K562 (cell line): ENCODE data around the gene PET100. TPM values are rescaled to one million over a fixed set of nuclear protein-coding genes. Genes with fewer than 3 reads are reported as not detected.

Experiments
- ATAC-seq: fragments of 200-7000 bp; cut with Tn5 transposase; 3 replicates; pipeline ENCODE4 v1.9.1; 2020; ENCODE audit warnings: moderate library complexity
- BruUV-seq: library from RNA; stranded (reverse); fragments of 400-500 nt; replicated peaks from 2 replicates; lab custom pipeline; 2021; lab: Mats Ljungman, UMichigan
- CTCF ChIA-PET: fragments of 300-600 bp; formaldehyde crosslinking; extraction: SDS; loops from one replicate; lab custom pipeline; 2021; ENCODE audit warnings: low intra/inter-chr PET ratio; lab: Yijun Ruan, JAX
- POLR2A ChIA-PET: fragments of 300-600, 350-650 bp; sonication (Branson Sonifier 250); formaldehyde crosslinking; extraction: SDS; loops from one replicate; lab custom pipeline; 2021; ENCODE audit warnings: antibody characterized with exemption, inconsistent platforms; lab: Yijun Ruan, JAX
- DNase-seq, 4 experiments: peaks; one replicate each; pipeline versions ENCODE4 v3.0.0 to v3.0.0-alpha.2; 2011 to 2018; ENCODE audit warnings: low spot score in 3 of 4, mixed read lengths in 3 of 4; ENCODE audit errors: extremely low read depth in 1 of 4
- FAIRE-seq: peaks from 2 replicates; lab custom pipeline; 2011; peaks lifted over from hg19 to GRCh38; lab: Jason Lieb, UNC
- H2AFZ ChIP-seq: 2 replicates; pipeline ENCODE4 v1.6.0; 2011; ENCODE audit warnings: low read depth, low read length, control low read depth, inconsistent platforms
- H3K27ac ChIP-seq: fragments of 200-600 bp; 3 replicates; pipeline ENCODE4 v1.8.0; 2011; ENCODE audit warnings: low read depth, mild to moderate bottlenecking, control low read depth, inconsistent platforms, low read length, moderate library complexity, mixed read lengths; ENCODE audit errors: extremely low read depth
- H3K27me3 ChIP-seq, 2 experiments: fragments of 300-600 bp in 1 of 2; 2 replicates in 1 of 2; 3 replicates in 1 of 2; pipeline versions ENCODE4 v1.6.0 to v1.8.0; 2011; ENCODE audit warnings: inconsistent platforms in 2 of 2, low read length in 2 of 2, mild to moderate bottlenecking in 1 of 2, mixed read lengths in 1 of 2, moderate library complexity in 1 of 2; ENCODE audit not compliant: control insufficient read depth in 2 of 2, insufficient read depth in 2 of 2
- H3K36me3 ChIP-seq: fragments of 300-600 bp; 3 replicates; pipeline ENCODE4 v1.8.0; 2011; ENCODE audit warnings: mild to moderate bottlenecking, low read length, inconsistent platforms; ENCODE audit not compliant: control insufficient read depth, insufficient read depth
- H3K4me1 ChIP-seq, 2 experiments: fragments of 200-600 bp in 1 of 2; replicated peaks in 1 of 2; 2 replicates in 1 of 2; 3 replicates in 1 of 2; pipeline versions ENCODE4 v1.5.1 to v1.8.0; 2011; ENCODE audit warnings: inconsistent platforms in 2 of 2, low read length in 2 of 2, mild to moderate bottlenecking in 1 of 2, mixed read lengths in 1 of 2, moderate library complexity in 1 of 2; ENCODE audit not compliant: control insufficient read depth in 2 of 2, insufficient read depth in 2 of 2
- H3K4me2 ChIP-seq: 2 replicates; pipeline ENCODE4 v1.6.1; 2011; ENCODE audit warnings: low read length, control low read depth, inconsistent platforms, mixed read lengths; ENCODE audit not compliant: insufficient read depth
- H3K4me3 ChIP-seq: fragments of 200-600 bp; sonication (generic), shearing (Covaris generic); 2 replicates; pipeline ENCODE4 v1.5.1; 2016; ENCODE audit warnings: control low read depth, inconsistent platforms
- H3K79me2 ChIP-seq: fragments of 200-600 bp; 3 replicates; pipeline ENCODE4 v1.8.0; 2011; ENCODE audit warnings: low read length, inconsistent platforms; ENCODE audit not compliant: control insufficient read depth, insufficient read depth
- H3K9ac ChIP-seq, 2 experiments: 2 replicates each; pipeline versions ENCODE4 v1.6.0 to v1.6.1; 2011; ENCODE audit warnings: low read depth in 2 of 2, low read length in 2 of 2, control low read depth in 1 of 2, inconsistent platforms in 1 of 2, mild to moderate bottlenecking in 1 of 2, mixed read lengths in 1 of 2; ENCODE audit not compliant: insufficient read depth in 1 of 2
- H3K9me1 ChIP-seq: one replicate; pipeline ENCODE4 v1.6.0; 2011; ENCODE audit warnings: inconsistent platforms, mild to moderate bottlenecking, low read length, moderate library complexity; ENCODE audit not compliant: control insufficient read depth, insufficient read depth
- H3K9me3 ChIP-seq: replicated peaks from 2 replicates; pipeline ENCODE4 v1.5.1; 2011; ENCODE audit warnings: low read depth, low read length, inconsistent platforms; ENCODE audit not compliant: control insufficient read depth, insufficient read depth
- H4K20me1 ChIP-seq: replicated peaks from 2 replicates; pipeline ENCODE4 v1.6.1; 2011; ENCODE audit warnings: low read length, inconsistent platforms, mixed read lengths; ENCODE audit not compliant: control insufficient read depth, insufficient read depth
- HMGN3 ChIP-seq: IDR thresholded peaks from 2 replicates; pipeline ENCODE4 v1.6.1; 2011; ENCODE audit warnings: borderline replicate concordance, low read depth, mild to moderate bottlenecking, mixed read lengths, low read length; ENCODE audit not compliant: insufficient read length; ENCODE audit errors: extremely low read depth
- NFE2L1 ChIP-seq: fragments of 450-650 bp; IDR thresholded peaks from 2 replicates; pipeline ENCODE4 v1.6.1; 2016; ENCODE audit warnings: missing genetic modification characterization, low read depth, mild to moderate bottlenecking, missing compliant biosample characterization, moderate library complexity, borderline replicate concordance
- POLR2A ChIP-seq: fragments of 450-650 bp; conservative IDR thresholded peaks from 2 replicates; pipeline ENCODE4 v1.6.1; 2016
- POLR2B ChIP-seq: fragments of 450-650 bp; IDR thresholded peaks from 2 replicates; pipeline ENCODE4 v1.6.1; 2018; ENCODE audit warnings: low read depth; ENCODE audit not compliant: partially characterized antibody
- POLR2G ChIP-seq: fragments of 200-400 bp; formaldehyde crosslinking; IDR thresholded peaks from 2 replicates; pipeline ENCODE4 v1.6.1; 2017; ENCODE audit warnings: low read depth, mild to moderate bottlenecking, antibody characterized with exemption, low read length, moderate library complexity
- PTBP1 ChIP-seq: fragments of 200-400 bp; formaldehyde crosslinking; IDR thresholded peaks from 2 replicates; pipeline ENCODE4 v1.6.1; 2017; ENCODE audit warnings: low read depth, low read length
- RBFOX2 ChIP-seq: fragments of 200-400 bp; formaldehyde crosslinking; IDR thresholded peaks from 2 replicates; pipeline ENCODE4 v1.6.1; 2017; ENCODE audit warnings: low read depth, mild to moderate bottlenecking, low read length, moderate library complexity
- RBM22 ChIP-seq: fragments of 200-400 bp; formaldehyde crosslinking; IDR thresholded peaks from 2 replicates; pipeline ENCODE4 v1.6.1; 2018; ENCODE audit warnings: low read length, low read depth; ENCODE audit not compliant: poor library complexity, severe bottlenecking
- SMC3 ChIP-seq: conservative IDR thresholded peaks from 2 replicates; pipeline ENCODE4 v1.6.1; 2011; ENCODE audit warnings: low read depth, low read length, improper control_type of control experiment; ENCODE audit not compliant: insufficient read depth
- WGBS: fragments of 100-300 bp; shearing (Covaris generic); methylation state at CpG from one replicate; pipeline ENCODE4 v1.1.6; 2016; ENCODE audit warnings: low coverage, mixed read lengths; ENCODE audit not compliant: insufficient coverage; ENCODE audit errors: missing lambda C conversion rate; 5-methylcytosine and 5-hydroxymethylcytosine counted together
- in situ Hi-C: fragments of 300-500 bp; cut with MboI; formaldehyde crosslinking; loops from 4 replicates; pipeline ENCODE4 v1.15.0; 2018; ENCODE audit warnings: inconsistent platforms, mixed read lengths
- intact Hi-C: fragments of 100-400 bp; cut with micrococcal nuclease; formaldehyde crosslinking; loops from 2 replicates; pipeline ENCODE4 v1.14.2; 2022
- polyA plus RNA-seq, 8 experiments: library from polyadenylated mRNA; depleted of rRNA in 4 of 8; stranded (reverse) in 5 of 8; unstranded in 3 of 8; fragments of >200 nt; fragmentation: Nextera tagmentation in 2 of 8; fragmentation: Illumina TruSeq in 1 of 8; extraction: Ambion mirVana in 2 of 8; extraction: Trizol in 1 of 8; gene quantifications; 2 replicates each; pipeline versions ENCODE4 v1.2.1 to v1.2.3, GENCODE V29; 2011 to 2014; ENCODE audit warnings: inconsistent platforms in 1 of 8, missing spikeins in 1 of 8
- total RNA-seq, 7 experiments: library from RNA; depleted of rRNA in 6 of 7; stranded (reverse); fragments of >200 nt in 6 of 7; fragmentation: Illumina TruSeq in 2 of 7; extraction: Trizol in 2 of 7; gene quantifications; 2 replicates each; pipeline versions ENCODE4 v1.2.1 to v1.2.3, GENCODE V29; 2011 to 2021; ENCODE audit warnings: low replicate concordance in 1 of 7
- TF ChIP-seq, protein P1 (sequence below): IDR thresholded peaks from 2 replicates; pipeline ENCODE4 v1.6.1; 2016; ENCODE audit warnings: missing genetic modification characterization, missing compliant biosample characterization

The PET100 gene
- total and polyA plus RNA-seq, 9 of the 15 experiments (the other 6 are each of a cell fraction or from before 2014, with no cell fraction given), result 62.3 to 351 (median 98.3) TPM

DNA sequence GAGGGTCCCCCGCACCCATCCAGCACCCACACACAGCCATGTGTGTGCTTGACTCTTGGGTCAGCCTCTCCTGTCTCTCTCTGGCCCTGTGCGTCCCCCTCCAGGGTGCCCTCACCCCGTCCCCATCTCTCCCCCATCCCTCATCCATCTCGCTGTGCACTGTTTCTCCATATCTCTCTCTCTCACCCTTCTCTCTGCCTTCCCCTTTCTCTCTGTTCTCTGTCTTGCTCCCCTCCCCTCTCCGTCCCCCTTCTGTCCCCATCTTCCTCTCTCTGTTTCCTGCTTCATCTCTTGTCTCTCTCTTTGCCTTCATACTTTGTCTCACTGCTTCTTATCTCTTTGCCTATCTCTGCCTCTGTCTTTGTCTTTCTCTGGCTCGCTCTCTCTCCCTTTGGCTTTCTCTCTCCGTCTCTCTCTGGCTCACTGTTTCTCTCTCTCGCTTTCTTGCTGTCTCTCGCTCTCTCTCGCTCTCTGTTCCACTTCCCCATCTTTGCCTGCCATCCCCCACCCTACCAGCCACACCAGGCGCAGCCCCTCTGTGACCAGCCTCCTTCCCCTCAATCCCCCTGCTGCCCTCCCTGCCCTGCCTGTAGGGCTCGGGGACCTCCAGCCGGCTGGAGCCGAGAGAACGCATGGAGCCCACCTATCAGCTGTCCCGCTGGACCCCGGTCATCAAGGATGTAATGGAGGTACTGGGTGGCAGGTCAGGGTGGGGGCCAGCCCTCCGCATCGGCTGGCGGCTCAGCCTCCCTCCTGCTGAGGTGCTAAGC lies 16.2 kb downstream of the PET100 start:
- Histone ChIP-seq H3K4me2 (no peak overlapping the region), H4K20me1 (peaks cover 7% of the 10 kb centered on the region), H2AFZ (no peak overlapping the region), H3K27ac (no peak overlapping the region; the same call in 2 of the 3 replicates), H3K27me3 (no peaks in the 10 kb centered on the region), H3K79me2 (no peaks in the 10 kb centered on the region; the same call in 2 of the 3 replicates), H3K9me1 (no peaks in the 10 kb centered on the region), H3K4me1 (peaks cover 0 to 59% of the 10 kb centered on the region in 2 experiments; a peak in 4 of 5 replicates)
- FAIRE-seq (no peak), DNase-seq (no peak), ATAC-seq (no peak)
- in situ Hi-C loops (no loop called here), intact Hi-C loops (no loop called here)
- POLR2A ChIA-PET, result no interaction called here
- TF ChIP-seq, protein P1, sequence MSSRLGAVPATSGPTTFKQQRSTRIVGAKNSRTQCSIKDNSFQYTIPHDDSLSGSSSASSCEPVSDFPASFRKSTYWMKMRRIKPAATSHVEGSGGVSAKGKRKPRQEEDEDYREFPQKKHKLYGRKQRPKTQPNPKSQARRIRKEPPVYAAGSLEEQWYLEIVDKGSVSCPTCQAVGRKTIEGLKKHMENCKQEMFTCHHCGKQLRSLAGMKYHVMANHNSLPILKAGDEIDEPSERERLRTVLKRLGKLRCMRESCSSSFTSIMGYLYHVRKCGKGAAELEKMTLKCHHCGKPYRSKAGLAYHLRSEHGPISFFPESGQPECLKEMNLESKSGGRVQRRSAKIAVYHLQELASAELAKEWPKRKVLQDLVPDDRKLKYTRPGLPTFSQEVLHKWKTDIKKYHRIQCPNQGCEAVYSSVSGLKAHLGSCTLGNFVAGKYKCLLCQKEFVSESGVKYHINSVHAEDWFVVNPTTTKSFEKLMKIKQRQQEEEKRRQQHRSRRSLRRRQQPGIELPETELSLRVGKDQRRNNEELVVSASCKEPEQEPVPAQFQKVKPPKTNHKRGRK (tag), result no peak
- TF ChIP-seq POLR2B (peak; percentile 21), RBM22 (peak; percentile 29), NFE2L1 (tag) (no peak), PTBP1 (peak; percentile 85), RBFOX2 (peak; percentile 59), SMC3 (no peak), HMGN3 (no peak), POLR2G (peak; percentile 63), POLR2A (0 out of 2 replicates have a peak, but pooled peaks have one; percentile 21)
- TF ChIP-seq, all 486 proteins: peak for 6
- Histone ChIP-seq H3K36me3 (peaks cover 50% of the 10 kb centered on the region; the same call in 2 of the 3 replicates), H3K9ac (peak overlapping the region in 1 of 2 experiments; percentile 45; a peak in 1 of 4 replicates), H3K4me3 (no peak overlapping the region), H3K9me3 (no peaks in the 10 kb centered on the region)
- WGBS, result 94% methylated on average over 12 of the region's 20 CpGs
- BruUV-seq, result no TSS peak
- CTCF ChIA-PET, result no interaction called here
